CD4-positive, alpha-beta T cell (primary cell): ENCODE results near the gene OPN4. TPM values are rescaled to one million over a fixed set of nuclear protein-coding genes. Genes with fewer than 3 reads are reported as not detected.

Experiments used
- ATAC-seq: fragments of 200-7000 bp; cut with Tn5 transposase; one replicate; pipeline ENCODE4 v1.10.0; 2022; ENCODE audit warnings: mild to moderate bottlenecking; ENCODE audit not compliant: poor library complexity
- CTCF ChIA-PET: fragments of 350-600 bp; sonication (Branson Sonifier 250); formaldehyde crosslinking; loops from one replicate; lab custom pipeline; 2021; ENCODE audit warnings: antibody characterized with exemption, inconsistent platforms; lab: Charles Lee
- POLR2A ChIA-PET: fragments of 350-600 bp; sonication (Branson Sonifier 250); formaldehyde crosslinking; loops from one replicate; lab custom pipeline; 2021; ENCODE audit warnings: antibody characterized with exemption, inconsistent platforms; lab: Charles Lee
- DNase-seq, 14 experiments: peaks; one replicate each; pipeline ENCODE4 v3.0.0-alpha.2; 2013 to 2020; ENCODE audit warnings: mixed read lengths in 2 of 14
- H3K27ac ChIP-seq, 2 donors: one replicate each; pipeline versions ENCODE4 v1.5.1 to v1.7.0; 2013; ENCODE audit warnings: low read length in 2 of 2, low read depth in 1 of 2, mild to moderate bottlenecking in 1 of 2
- H3K27me3 ChIP-seq, 2 experiments: 1 replicate in 1 of 2; 2 replicates in 1 of 2; pipeline versions ENCODE4 v1.6.1 to v1.7.0; 2013; ENCODE audit warnings: low read length in 2 of 2, control low read depth in 1 of 2, mild to moderate bottlenecking in 1 of 2, moderate library complexity in 1 of 2; ENCODE audit not compliant: insufficient read depth in 2 of 2, control insufficient read depth in 1 of 2
- H3K36me3 ChIP-seq: one replicate; pipeline ENCODE4 v1.6.1; 2013; ENCODE audit warnings: low read length, control low read depth; ENCODE audit not compliant: insufficient read depth
- H3K4me1 ChIP-seq: one replicate; pipeline ENCODE4 v1.6.1; 2013; ENCODE audit warnings: low read length, control low read depth; ENCODE audit not compliant: insufficient read depth
- H3K4me3 ChIP-seq: one replicate; pipeline ENCODE4 v1.5.1; 2013; ENCODE audit warnings: mild to moderate bottlenecking, low read length, moderate library complexity
- H3K9me3 ChIP-seq, 2 experiments: 1 replicate in 1 of 2; 2 replicates in 1 of 2; pipeline versions ENCODE4 v1.6.1 to v1.7.0; 2013; ENCODE audit warnings: low read length in 2 of 2, mild to moderate bottlenecking in 2 of 2, control low read depth in 1 of 2, moderate library complexity in 1 of 2; ENCODE audit not compliant: control insufficient read depth in 1 of 2, insufficient read depth in 1 of 2
- H3K27ac Mint-ChIP-seq: one replicate; pipeline ENCODE4 v1.8.0; 2020; ENCODE audit warnings: mixed read lengths
- H3K27me3 Mint-ChIP-seq: one replicate; pipeline ENCODE4 v1.8.0; 2021; ENCODE audit warnings: mixed read lengths
- H3K36me3 Mint-ChIP-seq: one replicate; pipeline ENCODE4 v1.8.0; 2021; ENCODE audit warnings: low read depth, mixed read lengths
- H3K4me1 Mint-ChIP-seq: one replicate; pipeline ENCODE4 v1.8.0; 2021; ENCODE audit warnings: low read depth, mixed read lengths
- H3K4me3 Mint-ChIP-seq: one replicate; pipeline ENCODE4 v1.8.0; 2020; ENCODE audit warnings: mild to moderate bottlenecking, mixed read lengths
- H3K9me3 Mint-ChIP-seq: one replicate; pipeline ENCODE4 v1.8.0; 2020; ENCODE audit warnings: mixed read lengths
- CTCF ChIP-seq: fragments of 200-600 bp; IDR thresholded peaks from one replicate; pipeline ENCODE4 v1.8.0; 2022; ENCODE audit warnings: antibody characterized with exemption, mild to moderate bottlenecking
- intact Hi-C, 2 experiments: fragments of 100-400 bp; cut with DNase I in 1 of 2; cut with micrococcal nuclease in 1 of 2; formaldehyde crosslinking; loops; one replicate each; pipeline versions ENCODE4 v1.15.1 to v1.9.0; 2023 to 2025; cut with DNase I, micrococcal nuclease
- total RNA-seq, 174 experiments: library from RNA in 2 of 174; stranded (reverse) in 2 of 174; gene quantifications; one replicate each; pipeline ENCODE4 v1.2.3 and lab custom pipeline; 2021 to 2026

Gene OPN4
- total RNA-seq, 2 experiments from 2014 or later = not detected

- no peaks in the 10 kb centered on the region for H3K4me1 ChIP-seq
- Mint-ChIP-seq H3K4me1 (no peaks in the 10 kb centered on the region), H3K9me3 (no peaks in the 10 kb centered on the region), H3K4me3 (no peak overlapping the region), H3K27ac (no peak overlapping the region), H3K36me3 (no peaks in the 10 kb centered on the region), H3K27me3 (peaks cover 44% of the 10 kb centered on the region)
- H3K27me3 ChIP-seq = peaks cover 5 to 7% of the 10 kb centered on the region in 2 experiments
- POLR2A ChIA-PET = no interaction called here
- intact Hi-C loops = no loop called here
- no peak overlapping the region for H3K4me3 ChIP-seq
- peaks cover 0 to 2% of the 10 kb centered on the region in 2 experiments for H3K9me3 ChIP-seq
- CTCF ChIA-PET = no interaction called here
- DNase-seq (no peak), ATAC-seq (no peak)
- no peaks in the 10 kb centered on the region for H3K36me3 ChIP-seq
- TF ChIP-seq CTCF = no peak
- no peak overlapping the region for H3K27ac ChIP-seq
These were observed 43.0 kb upstream of the OPN4 start for GRCh38 chr10:86611386-86611785.

- CTCF ChIA-PET = interaction anchor here (0.6 kb wide), 1 partner anchor 1315 kb away, joined by 3 read pairs; no protein-coding TSS in a partner anchor
- H3K9me3 Mint-ChIP-seq = peaks cover 2% of the 10 kb centered on the region
- H3K4me1 ChIP-seq = no peaks in the 10 kb centered on the region
- no peak overlapping the region for H3K4me3 ChIP-seq
- no peak overlapping the region for H3K27ac Mint-ChIP-seq
- no peaks in the 10 kb centered on the region for H3K36me3 Mint-ChIP-seq
- intact Hi-C loops = no loop called here
- ATAC-seq = no peak
- H3K27ac ChIP-seq = no peak overlapping the region
- H3K27me3 Mint-ChIP-seq = peaks cover 39% of the 10 kb centered on the region
- POLR2A ChIA-PET = no interaction called here
- peaks cover 5 to 7% of the 10 kb centered on the region in 2 experiments for H3K27me3 ChIP-seq
- no peak for DNase-seq
- no peaks in the 10 kb centered on the region for H3K4me1 Mint-ChIP-seq
- no peak overlapping the region for H3K4me3 Mint-ChIP-seq
- no peak for TF ChIP-seq CTCF
- no peaks in the 10 kb centered on the region for H3K36me3 ChIP-seq
- H3K9me3 ChIP-seq = peaks cover 0 to 4% of the 10 kb centered on the region in 2 experiments
These were observed 41.3 kb upstream of the OPN4 start for GRCh38 chr10:86613096-86613495.

GRCh38 chr10:86613905-86614304, 40.4 kb upstream of the OPN4 start:
- no peaks in the 10 kb centered on the region for H3K36me3 ChIP-seq
- ATAC-seq (no peak), DNase-seq (no peak)
- Mint-ChIP-seq H3K36me3 (no peaks in the 10 kb centered on the region), H3K4me1 (no peaks in the 10 kb centered on the region), H3K27me3 (peaks cover 33% of the 10 kb centered on the region), H3K27ac (no peak overlapping the region), H3K9me3 (peaks cover 2% of the 10 kb centered on the region), H3K4me3 (no peak overlapping the region)
- H3K9me3 ChIP-seq = peaks cover 0 to 4% of the 10 kb centered on the region in 2 experiments
- no peak overlapping the region for H3K27ac ChIP-seq
- TF ChIP-seq CTCF = no peak
- CTCF ChIA-PET = no interaction called here
- peaks cover 3 to 7% of the 10 kb centered on the region in 2 experiments for H3K27me3 ChIP-seq
- H3K4me1 ChIP-seq = no peaks in the 10 kb centered on the region
- no peak overlapping the region for H3K4me3 ChIP-seq
- POLR2A ChIA-PET = no interaction called here
- intact Hi-C loops = no loop called here
